ENCODE measurements around the gene RAF1. TPM values are rescaled to one million over a fixed set of nuclear protein-coding genes. Genes with fewer than 3 reads are reported as not detected.

The RAF1 gene
- total and polyA plus RNA-seq, 2 of the 8 experiments (the other 6 are each of a cell fraction or from before 2014, with no cell fraction given) = 103 to 118 TPM

DNA sequence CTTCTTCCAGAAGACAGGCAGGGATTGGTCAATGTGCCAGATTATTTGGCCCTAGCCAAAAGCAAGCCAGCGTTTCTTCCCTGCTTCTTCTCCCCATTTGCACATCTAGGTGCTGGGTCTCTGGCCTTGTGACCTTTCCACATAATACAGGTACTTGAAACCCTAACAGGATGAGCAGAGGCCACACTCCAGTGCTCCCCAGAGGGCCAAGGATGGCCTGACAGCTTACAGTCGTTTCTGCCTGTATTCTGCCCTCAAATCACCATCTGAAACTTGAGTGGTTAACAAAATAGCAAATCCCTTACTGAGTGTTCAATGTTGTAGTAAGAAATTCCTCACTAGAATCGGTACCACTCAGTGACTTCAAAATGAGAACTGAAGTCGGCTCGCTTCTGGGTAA, 77.9 kb downstream of the RAF1 start:
- WGBS, 2 experiments (ENCODE audit: extremely low coverage in 1 of 2, insufficient coverage in 1 of 2, insufficient read length in 1 of 2, insufficient replicate concordance in 2 of 2, low coverage in 1 of 2, low lambda C conversion rate in 2 of 2, missing lambda C conversion rate in 1 of 2) = 87% methylated on average over 5 of the region's 5 CpGs; no CpG with 5 or more reads in 1 of the 2 experiments

More for the DNA sequence above, 77.9 kb downstream of the RAF1 start:
- Histone ChIP-seq H2BK12ac (ENCODE audit: low read depth, low read length) (no peak overlapping the region), H3K4me1 (replicated peaks in 1 of 4; ENCODE audit: control insufficient read depth in 3 of 4, insufficient read depth in 4 of 4, low read length in 3 of 4) (no peaks in the 10 kb centered on the region), H3K4me2 (ENCODE audit: insufficient read depth in 1 of 2, low read depth in 2 of 2, low read length in 2 of 2) (no peak overlapping the region), H4K91ac (replicated peaks; ENCODE audit: insufficient read length, low read length) (no peak overlapping the region), H2AFZ (ENCODE audit: low read length) (no peak overlapping the region), H2BK15ac (ENCODE audit: low read length) (no peak overlapping the region), H3K14ac (ENCODE audit: insufficient read length) (no peak overlapping the region), H3K56ac (replicated peaks; ENCODE audit: insufficient read length, low read depth, low read length) (no peak overlapping the region), H3K79me1 (ENCODE audit: low read depth, low read length) (no peaks in the 10 kb centered on the region; the same call in 1 of the 2 replicates), H3K9ac (replicated peaks in 1 of 4; ENCODE audit: extremely low read depth in 1 of 4, low read depth in 3 of 4, low read length in 3 of 4) (no peak overlapping the region), H4K5ac (ENCODE audit: insufficient read length, low read depth, low read length) (no peak overlapping the region), H4K20me1 (replicated peaks in 1 of 2; ENCODE audit: control insufficient read depth in 1 of 2, insufficient read depth in 2 of 2, low read length in 2 of 2) (peaks cover 6 to 8% of the 10 kb centered on the region in 2 experiments), H2BK120ac (replicated peaks; ENCODE audit: low read depth, low read length) (no peak overlapping the region), H3K4ac (replicated peaks; ENCODE audit: insufficient read length, low read depth, low read length) (no peak overlapping the region), H2AK5ac (ENCODE audit: low read depth, low read length) (no peak overlapping the region), H2BK5ac (ENCODE audit: low read depth, low read length) (no peak overlapping the region), H3K23me2 (ENCODE audit: low read depth, low read length) (no peaks in the 10 kb centered on the region), H2BK20ac (ENCODE audit: low read length) (no peak overlapping the region), H3K23ac (ENCODE audit: insufficient read length) (no peak overlapping the region), H3K27ac (ENCODE audit: low read depth, low read length) (no peak overlapping the region), H3K79me2 (ENCODE audit: control insufficient read depth in 1 of 2, insufficient read depth in 2 of 2, low read length in 2 of 2) (no peaks in the 10 kb centered on the region), H4K8ac (ENCODE audit: extremely low read depth, insufficient read depth, low read length) (no peak overlapping the region), H3K18ac (ENCODE audit: extremely low read depth, low read length) (no peak overlapping the region), H3K27me3 (replicated peaks in 1 of 4; ENCODE audit: control insufficient read depth in 3 of 4, extremely low read depth in 1 of 4, insufficient read depth in 3 of 4, low read length in 3 of 4) (no peaks in the 10 kb centered on the region), H3K4me3 (ENCODE audit: extremely low read depth in 1 of 4, insufficient read depth in 2 of 4, low read depth in 3 of 4, low read length in 4 of 4) (no peak overlapping the region), H3K9me3 (ENCODE audit: insufficient read depth in 2 of 2, low read depth in 1 of 2, low read length in 1 of 2) (no peaks in the 10 kb centered on the region), H3K36me3 (ENCODE audit: control insufficient read depth in 2 of 4, insufficient read depth in 4 of 4, low read length in 3 of 4) (peaks cover 28 to 73% (median 59%) of the 10 kb centered on the region in 4 experiments)
- TF ChIP-seq POLR2A (IDR thresholded peaks at IDR 0.05; ENCODE audit: control extremely low read depth in 1 of 2, low read depth in 2 of 2, low read length in 2 of 2) (no peak), MAFK (IDR thresholded peaks at IDR 0.05; ENCODE audit: low read depth, low read length) (no peak), FOSL1 (IDR thresholded peaks at IDR 0.05; ENCODE audit: insufficient read depth, low read depth, low read length) (no peak), NANOG (IDR thresholded peaks at IDR 0.05; ENCODE audit: insufficient read depth, low read depth, low read length, poor library complexity, severe bottlenecking) (no peak), TCF12 (IDR thresholded peaks at IDR 0.05; ENCODE audit: low read depth, low read length) (no peak), RXRA (IDR thresholded peaks at IDR 0.05; ENCODE audit: insufficient read depth, low read depth, low read length) (no peak), TAF7 (optimal IDR thresholded peaks at IDR 0.05; ENCODE audit: borderline replicate concordance, low read depth, low read length) (no peak), RBBP5 (IDR thresholded peaks at IDR 0.05; ENCODE audit: borderline replicate concordance, low read depth, low read length) (no peak), CEBPB (IDR thresholded peaks at IDR 0.05; ENCODE audit: low read depth, low read length) (no peak), ASH2L (IDR thresholded peaks at IDR 0.05; ENCODE audit: low read length) (no peak), BCL11A (IDR thresholded peaks at IDR 0.05; ENCODE audit: low read depth in 2 of 2, low read length in 2 of 2) (no peak), POLR2AphosphoS5 (IDR thresholded peaks at IDR 0.05; ENCODE audit: low read depth, low read length) (no peak), TAF1 (IDR thresholded peaks at IDR 0.05; ENCODE audit: low read depth, low read length) (no peak)
- no peak for FAIRE-seq
- POLR2A ChIA-PET (ENCODE audit: partially characterized antibody) = interaction anchor here (1.5 kb wide), 1 partner anchor 77 kb away, joined by 3 read pairs; no protein-coding TSS in a partner anchor
- no peak for DNase-seq (ENCODE audit: low read depth in 1 of 2, low spot score in 2 of 2)
- CTCF ChIA-PET (ENCODE audit: partially characterized antibody) = no interaction called here
